SU-DHL-6 (cell line): ENCODE results near the gene GRM7.

Experiments used
- H2AFZ ChIP-seq: fragments of 200-600 bp; sonication (generic); 2 replicates; pipeline ENCODE4 v1.6.1; 2014; ENCODE audit warnings: low read depth, mild to moderate bottlenecking, moderate library complexity, mixed read lengths, antibody characterized with exemption, low read length; ENCODE audit not compliant: severe bottlenecking
- H3F3A ChIP-seq: fragments of 200-600 bp; shearing (Covaris generic); 2 replicates; pipeline ENCODE4 v1.6.0; 2016; ENCODE audit warnings: antibody characterized with exemption, mild to moderate bottlenecking; ENCODE audit not compliant: insufficient read depth
- H3K27ac ChIP-seq: fragments of 200-600 bp; sonication (generic); 2 replicates; pipeline ENCODE4 v1.5.1; 2016; ENCODE audit warnings: low read depth, mild to moderate bottlenecking, low read length, moderate library complexity, mixed read lengths
- H3K27me3 ChIP-seq: fragments of 200-600 bp; sonication (generic), shearing (Covaris generic); 2 replicates; pipeline ENCODE4 v1.6.0; 2014; ENCODE audit warnings: mild to moderate bottlenecking, low read length
- H3K36me3 ChIP-seq: fragments of 200-600 bp; sonication (generic); 2 replicates; pipeline ENCODE4 v1.6.1; 2014; ENCODE audit warnings: mild to moderate bottlenecking, low read length, mixed read lengths
- H3K4me2 ChIP-seq: fragments of 300-600, 200-600 bp; shearing (Covaris generic), sonication (generic); 2 replicates; pipeline ENCODE4 v1.6.0; 2014; ENCODE audit warnings: low read length, low read depth, mild to moderate bottlenecking; ENCODE audit not compliant: poor library complexity, severe bottlenecking
- H3K4me3 ChIP-seq: fragments of 200-600 bp; sonication (generic); 2 replicates; pipeline ENCODE4 v1.5.1; 2014; ENCODE audit warnings: antibody characterized with exemption, low read length, mild to moderate bottlenecking, mixed read lengths; ENCODE audit not compliant: insufficient read depth, poor library complexity, severe bottlenecking
- H3K79me2 ChIP-seq: fragments of 200-600 bp; sonication (generic); 2 replicates; pipeline ENCODE4 v1.6.1; 2014; ENCODE audit warnings: mild to moderate bottlenecking, low read length, moderate library complexity; ENCODE audit not compliant: insufficient read depth
- H3K9ac ChIP-seq: fragments of 200-600 bp; sonication (generic); 2 replicates; pipeline ENCODE4 v1.7.0; 2014; ENCODE audit warnings: mild to moderate bottlenecking, low read length
- H3K9me2 ChIP-seq: fragments of 200-600 bp; sonication (generic); replicated peaks from 2 replicates; pipeline ENCODE4 v1.6.1; 2014; ENCODE audit warnings: low read length; ENCODE audit not compliant: insufficient read depth
- H3K9me3 ChIP-seq: fragments of 200-600 bp; sonication (generic); 2 replicates; pipeline ENCODE4 v1.6.1; 2014; ENCODE audit warnings: low read length, mixed read lengths; ENCODE audit not compliant: insufficient read depth
- H4K20me1 ChIP-seq: fragments of 200-600 bp; sonication (generic); 2 replicates; pipeline ENCODE4 v1.6.1; 2014; ENCODE audit warnings: low read depth, mild to moderate bottlenecking, antibody characterized with exemption, low read length, moderate library complexity, mixed read lengths
- CTCF ChIP-seq: fragments of 200-600 bp; sonication (generic); IDR thresholded peaks from one replicate; pipeline ENCODE4 v1.5.1; 2017; ENCODE audit warnings: antibody characterized with exemption, mild to moderate bottlenecking, low read length, moderate library complexity; ENCODE audit not compliant: insufficient read depth, poor library complexity, severe bottlenecking
- EZH2phosphoT487 ChIP-seq: fragments of 200-600 bp; sonication (generic), shearing (Covaris generic); conservative IDR thresholded peaks from 2 replicates; pipeline ENCODE4 v1.6.1; 2018; ENCODE audit warnings: mild to moderate bottlenecking, antibody characterized with exemption, low read length, moderate library complexity, mixed read lengths

GRM7 gene

GRCh38 chr3:7333125-7333524 lies 472.2 kb downstream of the GRM7 start:
- H3K27me3 ChIP-seq = no peaks in the 10 kb centered on the region
- H3K27ac ChIP-seq = no peak overlapping the region
- TF ChIP-seq CTCF (no peak), EZH2phosphoT487 (no peak)
- H3K9me2 ChIP-seq = no peaks in the 10 kb centered on the region
- H3K79me2 ChIP-seq = no peaks in the 10 kb centered on the region
- H3K9ac ChIP-seq = no peak overlapping the region
- H3K36me3 ChIP-seq = no peaks in the 10 kb centered on the region
- no peak overlapping the region for H2AFZ ChIP-seq
- no peaks in the 10 kb centered on the region for H3K9me3 ChIP-seq
- H4K20me1 ChIP-seq = no peaks in the 10 kb centered on the region
- H3K4me2 ChIP-seq = no peak overlapping the region
- H3K4me3 ChIP-seq = no peak overlapping the region
- no peaks in the 10 kb centered on the region for H3F3A ChIP-seq

GRCh38 chr3:7340795-7341194 lies 479.9 kb downstream of the GRM7 start:
- Histone ChIP-seq H3K9me2 (no peaks in the 10 kb centered on the region), H3K27ac (no peak overlapping the region), H3K9ac (no peak overlapping the region), H3K9me3 (no peaks in the 10 kb centered on the region), H3F3A (no peaks in the 10 kb centered on the region), H4K20me1 (no peaks in the 10 kb centered on the region), H3K4me3 (no peak overlapping the region), H2AFZ (no peak overlapping the region), H3K4me2 (no peak overlapping the region), H3K79me2 (no peaks in the 10 kb centered on the region), H3K36me3 (no peaks in the 10 kb centered on the region), H3K27me3 (no peaks in the 10 kb centered on the region)
- TF ChIP-seq EZH2phosphoT487 (no peak), CTCF (no peak)

- no peaks in the 10 kb centered on the region for H3K27me3 ChIP-seq
Observed at GRCh38 chr3:7346364-7346763, 485.4 kb downstream of the GRM7 start.

More at GRCh38 chr3:7346364-7346763, 485.4 kb downstream of the GRM7 start:
- TF ChIP-seq CTCF (no peak), EZH2phosphoT487 (no peak)
- Histone ChIP-seq H3K27ac (no peak overlapping the region), H4K20me1 (no peaks in the 10 kb centered on the region), H3K9ac (no peak overlapping the region), H3K9me3 (no peaks in the 10 kb centered on the region), H3K36me3 (no peaks in the 10 kb centered on the region), H2AFZ (no peak overlapping the region), H3K4me2 (no peak overlapping the region), H3K9me2 (no peaks in the 10 kb centered on the region), H3K4me3 (no peak overlapping the region), H3K79me2 (no peaks in the 10 kb centered on the region), H3F3A (no peaks in the 10 kb centered on the region)
